GM19099 (cell line): ENCODE measurements around the gene TUBB8.

ENCODE experiments used
- POLR2A ChIP-seq: IDR thresholded peaks from 3 replicates; pipeline ENCODE4 v1.6.1; 2011; ENCODE audit warnings: low read depth; ENCODE audit not compliant: insufficient read length; ENCODE audit errors: extremely low read depth

TUBB8 gene

DNA sequence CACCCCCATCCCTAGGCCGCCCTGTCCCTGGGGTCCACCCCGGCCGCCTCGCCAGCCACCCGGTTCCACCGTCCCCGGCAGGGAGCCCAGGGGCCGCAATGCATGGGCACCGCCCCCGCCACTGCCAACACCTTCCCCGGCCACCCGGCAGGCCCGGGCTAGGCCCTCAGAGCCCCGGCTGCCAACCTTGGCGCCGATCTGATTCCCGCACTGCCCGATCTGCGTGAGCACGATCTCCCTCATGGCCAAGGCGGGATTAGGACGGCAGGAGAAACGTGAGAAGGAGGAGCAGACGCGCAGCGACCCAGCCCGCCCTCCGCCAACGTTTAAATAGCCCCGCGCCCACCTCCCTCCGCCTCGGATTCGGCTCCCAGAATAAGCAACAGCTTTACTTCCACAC is at the start of gene TUBB8:
Gene TUBB8, minus strand, starts transcription at position 301 of the 400 bp plus-strand sequence. Its CDS starts 58 bp downstream, at position 243.
- no peak for TF ChIP-seq POLR2A

DNA sequence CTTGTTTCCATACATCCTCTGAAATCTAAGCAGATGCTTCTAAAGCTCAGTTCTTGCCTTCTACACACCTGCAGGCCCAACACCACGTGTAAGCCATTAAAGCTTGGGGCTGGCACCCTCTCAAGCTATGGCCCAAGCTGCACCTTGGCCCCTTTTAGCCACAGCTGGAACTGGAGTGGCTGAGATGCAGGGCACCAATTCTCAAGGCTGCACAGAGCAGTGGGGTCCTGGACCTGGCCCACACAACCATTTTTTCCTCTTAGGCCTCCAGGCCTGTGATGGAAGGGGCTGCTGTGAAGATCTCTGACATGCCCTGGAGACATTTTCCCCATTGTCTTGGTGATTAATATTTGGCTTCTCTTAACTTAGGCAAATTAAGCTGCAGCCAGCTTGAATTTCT is 47.4 kb upstream of the TUBB8 start:
- no peak for TF ChIP-seq POLR2A

DNA sequence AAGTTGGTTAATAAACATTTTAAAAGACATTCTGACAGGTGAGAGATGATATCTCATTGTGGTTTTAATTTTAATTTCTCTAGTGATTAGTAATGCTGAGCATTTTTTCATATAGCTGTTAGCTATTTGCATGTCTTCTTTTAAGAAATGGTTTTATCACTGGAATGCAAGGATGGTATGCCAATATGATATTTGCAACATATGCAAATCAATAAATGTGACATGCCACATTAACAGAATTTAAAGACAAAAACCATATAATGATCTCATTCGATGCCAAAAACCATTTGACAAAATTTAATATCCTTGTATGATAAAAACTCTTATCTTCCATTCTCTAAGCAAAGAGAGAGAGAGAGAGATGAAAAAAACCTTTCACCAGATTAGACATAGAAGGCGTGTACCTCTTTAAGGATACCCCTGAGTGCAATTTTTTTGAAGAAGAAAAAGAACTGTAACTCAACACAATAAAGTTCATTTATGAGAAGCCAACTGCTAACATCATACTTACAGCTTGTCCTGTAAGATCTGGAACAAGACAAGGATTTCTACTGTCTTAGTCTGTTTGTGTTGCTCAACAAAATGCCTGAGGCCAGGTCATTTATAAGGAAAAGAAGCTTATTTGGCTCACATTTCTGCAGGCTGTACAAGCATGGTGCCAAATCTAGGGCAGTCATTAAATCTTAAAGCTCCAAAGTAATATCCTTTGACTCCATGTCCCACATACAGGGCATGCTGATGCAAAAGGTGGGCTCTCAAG is 46.4 kb upstream of the TUBB8 start:
- no peak for TF ChIP-seq POLR2A

DNA sequence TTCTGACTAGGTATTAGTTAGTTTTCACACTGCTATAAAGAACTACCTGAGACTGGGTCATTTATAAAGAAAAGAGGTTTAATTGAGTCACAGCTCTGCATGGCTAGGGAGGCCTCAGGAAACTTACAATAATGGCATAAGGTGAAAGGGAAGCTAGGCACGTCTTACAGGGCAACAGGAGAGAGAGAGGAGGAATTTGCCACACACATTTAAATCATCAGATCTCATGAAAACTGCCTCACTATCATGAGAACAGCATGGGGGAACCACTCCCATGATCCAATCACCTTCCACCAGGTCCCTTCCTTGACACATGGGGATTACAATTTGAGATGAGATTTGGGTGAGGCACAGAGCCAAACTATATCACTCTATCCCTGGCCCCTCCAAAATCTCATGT is 45.5 kb upstream of the TUBB8 start:
- no peak for TF ChIP-seq POLR2A

DNA sequence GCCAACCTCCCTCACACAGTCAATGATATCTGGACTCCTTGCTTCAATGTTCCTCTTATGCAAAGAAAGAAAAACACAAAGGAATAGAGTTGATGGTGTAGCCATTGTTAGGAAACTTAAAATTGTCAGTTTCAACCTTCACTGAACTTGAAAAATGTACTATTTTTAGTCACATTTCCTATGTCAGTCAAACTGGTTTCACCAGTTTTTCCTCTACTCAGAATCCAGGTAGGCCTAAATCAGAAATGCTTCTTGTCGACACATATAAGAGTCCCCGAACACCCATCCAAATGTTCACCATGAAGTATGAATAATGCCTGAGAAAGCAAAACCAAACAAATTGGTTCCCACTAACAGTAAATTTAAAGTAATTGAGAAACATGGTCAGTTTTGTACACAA is 43.8 kb upstream of the TUBB8 start:
- no peak for TF ChIP-seq POLR2A

DNA sequence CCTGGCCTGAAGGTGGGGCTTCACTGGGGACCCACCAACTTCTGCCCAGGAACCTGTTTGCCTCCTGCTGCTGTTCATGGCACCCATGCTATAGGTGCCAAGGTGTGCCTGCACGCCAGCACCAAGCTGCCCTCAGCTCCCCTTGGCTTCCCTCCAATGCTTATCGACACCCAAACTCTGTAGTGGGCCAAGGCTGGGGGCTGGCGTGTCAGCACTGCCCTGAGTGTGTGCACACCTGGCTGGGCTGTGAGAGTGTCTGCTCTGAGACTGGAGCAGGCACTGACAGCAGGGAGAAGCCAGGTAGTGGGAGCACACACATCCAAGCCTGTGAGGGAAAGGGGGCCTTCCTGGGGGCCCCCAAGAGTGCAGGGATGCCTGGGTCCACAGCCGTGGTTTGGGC is 43.1 kb upstream of the TUBB8 start:
- no peak for TF ChIP-seq POLR2A

DNA sequence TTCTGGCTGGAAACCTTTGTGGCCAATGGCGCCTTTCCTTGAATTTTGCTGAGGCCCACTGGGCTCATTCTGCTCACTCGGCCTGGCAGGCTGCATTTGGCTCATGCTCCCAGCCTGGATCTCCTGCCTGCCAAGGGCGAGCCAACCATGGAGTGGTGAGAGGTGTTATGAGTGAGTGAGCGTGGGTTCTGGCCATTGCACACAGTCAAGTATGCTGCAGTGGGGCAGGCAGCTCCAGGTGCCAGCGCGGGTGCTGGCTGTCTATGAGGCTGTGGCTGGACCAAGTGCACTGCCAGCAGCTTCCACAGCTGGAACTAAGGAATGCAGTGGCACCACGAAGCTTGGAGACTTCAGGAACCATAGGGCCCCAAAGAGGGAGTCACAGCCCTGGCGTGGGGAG is 42.2 kb upstream of the TUBB8 start:
- TF ChIP-seq POLR2A: no peak

DNA sequence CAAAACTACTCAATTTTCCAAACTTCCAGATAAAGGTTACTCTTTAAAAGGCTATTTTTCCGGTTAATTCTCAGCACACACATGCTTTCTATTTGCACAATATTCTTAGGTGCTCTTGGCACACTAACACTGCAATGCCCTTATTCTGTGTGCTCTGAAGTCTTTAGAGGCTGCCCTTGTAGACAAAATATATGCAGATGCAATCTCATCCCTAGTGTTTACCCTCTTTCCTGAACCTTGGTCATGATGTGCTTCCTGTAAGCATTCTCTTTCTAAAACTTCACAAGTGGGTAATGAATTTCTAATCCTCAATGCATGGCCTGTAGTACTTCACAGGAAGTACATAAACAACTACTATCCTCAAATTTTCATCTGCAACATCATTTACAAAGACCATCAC is 41.1 kb upstream of the TUBB8 start:
- TF ChIP-seq POLR2A: no peak

DNA sequence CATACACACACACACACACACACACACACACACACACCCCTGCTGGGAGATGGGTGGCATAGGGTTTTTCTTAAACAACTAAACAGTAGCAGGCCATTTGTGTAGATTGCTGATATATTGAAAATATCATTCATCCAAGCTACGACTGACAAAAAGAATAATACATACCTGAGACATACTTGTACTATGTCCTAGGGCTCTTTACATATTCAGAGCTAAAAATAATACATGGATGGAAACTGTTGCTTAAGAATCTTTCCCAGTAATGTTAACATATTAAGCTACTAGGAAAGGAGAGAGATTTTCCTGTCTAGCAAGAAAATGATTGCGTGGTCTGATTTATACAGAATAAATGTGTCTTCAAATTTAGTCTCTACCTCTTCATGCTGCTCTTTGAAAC is 40.2 kb upstream of the TUBB8 start:
- no peak for TF ChIP-seq POLR2A

DNA sequence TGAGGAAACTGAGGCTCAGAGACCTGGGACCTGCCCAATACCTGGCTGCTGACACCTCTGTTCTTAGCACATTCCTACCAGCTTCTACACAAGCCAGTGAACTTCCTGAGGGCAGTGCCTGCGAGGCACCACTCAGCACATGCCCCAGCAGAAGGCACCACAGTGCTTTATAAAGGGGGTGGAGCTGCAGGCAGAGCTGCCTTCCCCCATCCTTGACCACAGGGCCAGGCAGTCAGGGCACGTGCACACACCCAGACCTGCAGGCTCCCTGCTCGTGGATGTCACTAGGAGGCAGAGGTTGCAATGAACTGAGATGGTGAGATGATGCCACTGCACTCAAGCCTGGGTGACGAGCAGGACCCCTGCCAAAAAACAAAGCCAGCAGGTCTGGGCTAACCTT is 39.2 kb upstream of the TUBB8 start:
- no peak for TF ChIP-seq POLR2A

DNA sequence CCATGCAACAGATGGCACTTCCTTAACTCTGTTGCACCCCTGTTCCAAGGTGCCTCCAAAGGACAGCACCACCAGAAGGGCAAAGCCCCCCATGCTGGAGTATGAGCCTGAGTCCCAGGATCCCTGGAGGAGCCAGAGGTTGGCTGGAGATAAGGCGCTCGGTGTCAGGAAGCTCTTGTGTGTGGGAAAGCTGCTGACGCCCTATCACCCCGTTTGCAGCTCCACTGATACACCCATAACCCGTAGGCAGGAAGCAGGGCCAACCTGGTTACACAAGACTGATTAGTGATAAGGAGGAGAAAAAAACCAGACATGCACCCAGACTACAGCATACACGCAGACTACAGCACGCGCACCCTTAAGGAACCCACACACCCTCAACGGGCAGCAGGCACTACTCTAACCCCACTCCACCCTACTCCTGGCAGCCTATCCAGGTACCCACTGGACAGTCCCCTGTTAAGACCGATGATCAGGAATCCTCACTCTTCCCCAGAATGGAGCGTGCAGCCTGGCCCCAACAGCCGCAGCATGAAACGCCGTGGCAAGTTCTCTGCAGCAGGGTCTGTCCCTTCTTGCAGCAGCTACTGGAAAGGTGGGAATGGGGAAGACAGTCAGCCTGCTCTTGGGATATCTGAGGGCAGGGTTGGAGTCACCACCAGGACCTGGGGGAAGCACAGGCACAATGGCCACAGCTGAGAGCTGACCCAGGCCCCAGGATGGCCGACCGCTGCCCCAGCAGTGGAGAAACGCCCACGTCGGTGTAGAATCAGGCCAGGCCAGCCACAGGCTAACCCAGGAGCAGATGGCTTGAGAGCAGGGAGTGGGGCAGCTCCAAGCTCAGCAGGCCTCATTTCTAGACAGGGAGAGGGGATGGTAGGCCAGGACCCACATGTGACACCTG is 38.3 kb upstream of the TUBB8 start:
- no peak for TF ChIP-seq POLR2A

DNA sequence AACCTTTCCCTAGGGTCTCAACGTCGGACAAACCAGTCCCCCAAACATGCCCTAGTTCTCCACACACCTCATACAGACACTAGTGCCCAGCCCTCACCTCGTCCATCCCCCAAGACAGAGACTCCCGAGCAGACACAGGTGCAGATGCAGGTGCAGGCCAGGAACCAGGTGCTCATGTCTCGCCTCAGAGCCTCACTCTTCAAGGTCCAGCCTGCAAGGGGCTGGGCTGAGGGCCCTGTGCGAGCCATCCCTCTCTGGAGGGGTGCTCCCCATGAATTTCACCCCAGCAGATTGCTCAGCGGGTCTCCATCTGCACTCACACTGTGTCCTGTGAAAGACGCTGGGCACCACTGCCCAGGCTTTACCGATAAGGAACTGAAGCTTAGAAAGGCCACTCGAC is 36.9 kb upstream of the TUBB8 start:
- no peak for TF ChIP-seq POLR2A

DNA sequence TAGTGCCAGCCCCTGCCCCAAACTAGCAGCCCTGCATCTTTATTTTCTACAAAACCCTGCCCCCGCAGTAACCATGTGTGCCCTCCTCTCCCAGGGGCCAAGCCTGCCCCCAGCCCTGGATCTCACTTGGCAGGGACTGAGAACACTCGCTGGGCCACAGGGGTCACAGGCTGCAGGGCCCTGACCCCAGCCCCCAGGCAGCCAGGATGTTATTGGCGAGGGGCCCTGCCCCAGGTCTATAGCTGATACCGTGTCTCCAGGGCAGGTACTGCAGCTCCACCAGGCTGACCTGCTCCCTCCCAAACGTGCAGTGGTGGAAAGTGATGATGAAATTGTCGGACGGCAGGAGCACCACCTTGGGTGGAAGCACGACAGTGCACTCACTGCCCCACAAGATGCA is 35.9 kb upstream of the TUBB8 start:
- TF ChIP-seq POLR2A: no peak

DNA sequence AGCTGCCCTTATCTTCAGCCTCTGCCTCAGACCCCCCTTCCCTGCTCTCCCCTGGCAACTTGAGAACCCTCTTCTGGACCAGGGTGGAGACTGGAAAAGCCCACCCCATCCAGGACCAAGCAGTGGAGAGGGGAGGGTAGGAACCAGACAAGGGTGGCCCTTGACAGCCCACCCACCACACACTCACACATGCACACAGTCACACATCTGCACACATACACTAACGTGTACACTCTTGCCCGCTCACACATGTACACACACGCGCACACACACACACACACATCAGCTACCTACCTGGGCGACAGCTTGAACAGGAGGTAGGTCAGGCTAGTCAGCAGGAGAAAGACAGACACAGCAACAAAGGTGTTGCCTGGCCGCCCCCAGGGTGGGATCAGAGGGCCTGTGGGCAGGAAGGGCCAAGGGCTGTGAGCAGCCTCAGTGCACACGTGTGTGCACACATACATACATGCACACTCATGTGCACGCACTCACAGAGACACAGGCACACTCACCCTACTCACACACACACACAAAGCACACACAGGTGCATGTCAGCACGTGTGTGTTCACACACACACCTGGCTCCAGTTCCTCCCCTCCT is 34.9 kb upstream of the TUBB8 start:
- no peak for TF ChIP-seq POLR2A

DNA sequence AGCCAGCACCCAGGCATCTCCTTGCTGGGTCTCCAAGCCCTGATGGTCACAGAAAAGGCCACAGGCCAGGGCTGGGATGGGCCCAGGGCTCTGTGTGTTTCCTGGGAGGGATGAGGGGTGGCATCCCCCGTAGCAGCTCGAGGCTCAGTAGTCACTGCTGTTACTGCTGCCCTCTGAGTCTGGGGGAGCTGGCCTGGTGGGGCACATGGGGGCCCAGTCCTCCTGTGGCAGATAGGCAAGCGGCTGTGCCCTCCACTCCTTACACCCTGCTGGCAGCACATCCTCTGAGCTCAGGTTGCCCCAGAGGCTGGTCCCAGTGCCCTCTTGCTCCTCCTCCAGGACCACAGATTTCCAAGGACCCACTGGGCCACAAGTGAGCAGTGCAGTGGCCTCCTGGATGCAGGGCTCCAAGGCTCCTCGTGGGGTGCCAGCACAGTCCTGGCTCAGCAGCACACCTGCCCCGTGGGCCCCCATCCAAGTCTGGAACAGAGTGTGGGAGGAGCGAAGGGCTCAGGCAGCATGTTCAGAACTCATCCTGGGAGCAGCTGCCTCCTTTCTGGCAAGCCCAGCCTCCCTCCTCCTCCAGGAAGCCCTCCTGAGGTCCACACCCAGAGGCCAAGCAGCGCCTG is 31.5 kb upstream of the TUBB8 start:
- no peak for TF ChIP-seq POLR2A
